HG03196 (cell line): ENCODE measurements around the gene CTSV.
"Not testable (repeated sequence)": the region's sequence is repeated elsewhere in the genome, so short reads cannot be mapped to it uniquely, and the experiment has no call there.

Source experiments
- ATAC-seq: cut with Tn5 transposase; IDR thresholded peaks from one replicate; pipeline ENCODE4 v1.9.1; 2021; ENCODE audit not compliant: unreplicated experiment

The CTSV gene

GRCh38 chr9:97045300-97045699 is 6.4 kb upstream of the CTSV start:
- ATAC-seq: no peak

GRCh38 chr9:97041898-97042297 is 3.0 kb upstream of the CTSV start:
- ATAC-seq: no peak

GRCh38 chr9:97039514-97039860 is 545 bp upstream of the CTSV start:
- no peak for ATAC-seq

DNA sequence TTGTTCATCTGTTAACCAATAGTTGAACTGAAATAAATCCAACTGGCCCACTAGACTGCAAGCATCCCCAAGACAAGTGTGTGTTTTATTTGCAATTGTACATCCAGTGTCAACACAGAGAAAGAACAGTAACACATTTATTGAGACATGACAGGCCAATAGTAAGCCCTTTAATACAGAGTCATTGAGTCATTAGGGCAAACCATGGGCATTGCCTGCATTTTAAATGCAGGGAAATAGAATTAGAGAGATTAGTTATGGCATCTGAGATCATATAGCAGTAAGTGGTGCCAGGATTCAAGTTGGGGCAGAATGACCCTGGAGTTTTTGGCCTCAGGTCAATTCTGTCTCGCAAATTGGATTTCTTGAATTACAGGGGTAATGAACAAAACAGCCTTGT is 15.4 kb downstream of the CTSV start:
- not testable (repeated sequence) for ATAC-seq

- peak; percentile 79 for ATAC-seq
Observed at GRCh38 chr9:97013151-97014132, 25.5 kb downstream of the CTSV start.

DNA sequence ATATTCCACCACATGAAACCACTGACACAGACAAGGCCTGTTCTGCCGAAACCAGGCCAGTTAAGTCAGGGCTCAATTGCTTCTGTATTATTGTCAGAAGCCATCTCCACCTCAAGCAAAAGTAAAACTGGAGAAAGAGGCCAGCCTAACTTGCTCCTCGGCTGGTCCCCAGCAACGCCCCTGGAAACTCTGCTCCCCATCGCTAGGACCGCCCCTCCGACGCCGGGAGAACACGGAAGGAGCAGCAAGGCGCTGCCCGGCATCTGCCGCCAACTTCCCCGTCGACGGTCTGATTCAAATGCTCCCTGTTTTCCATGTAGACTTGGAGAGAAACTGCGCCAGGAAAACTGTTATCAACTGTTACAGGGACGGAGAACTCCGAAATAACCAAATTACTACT is 26.3 kb downstream of the CTSV start:
- ATAC-seq: peak; percentile 73

DNA sequence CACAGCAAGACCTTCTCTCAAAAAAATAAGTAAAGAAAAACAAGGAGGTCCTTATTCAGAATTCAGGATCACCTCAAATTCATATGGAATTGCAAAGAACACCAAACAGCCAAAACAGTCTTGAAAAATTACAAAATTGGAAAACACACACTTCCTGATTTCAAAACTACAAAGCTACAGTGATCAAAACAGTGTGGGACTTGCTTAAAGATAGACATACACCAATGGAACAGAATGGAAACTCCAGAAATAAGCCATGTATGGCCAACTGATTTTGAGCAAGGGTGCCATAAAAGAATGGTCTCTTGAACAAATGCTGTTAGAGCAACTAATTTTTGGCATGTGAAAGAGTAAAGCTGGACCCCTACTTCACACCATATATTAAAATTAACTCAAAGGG is 36.7 kb downstream of the CTSV start:
- not testable (repeated sequence) for ATAC-seq

DNA sequence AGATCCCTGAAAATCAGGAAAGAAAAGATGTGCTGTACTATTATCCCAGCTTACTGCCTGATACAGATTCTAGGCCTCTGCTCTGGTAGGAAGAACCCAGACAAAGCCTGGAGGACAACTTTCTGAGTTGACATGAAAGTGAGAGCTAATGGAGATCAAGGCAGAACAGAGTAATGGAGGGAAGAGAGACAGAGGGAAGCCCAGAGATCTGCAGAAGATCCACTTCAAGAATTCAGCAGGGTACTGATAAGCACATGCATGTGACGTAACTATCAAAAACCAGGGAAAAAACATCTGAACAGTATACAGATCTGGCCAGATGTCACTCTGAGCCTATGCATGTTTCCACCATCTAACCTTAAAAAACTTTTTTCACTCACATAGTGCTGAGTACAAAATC is 37.6 kb downstream of the CTSV start:
- not testable (repeated sequence) for ATAC-seq

- not testable (repeated sequence) for ATAC-seq
Observed at GRCh38 chr9:97000139-97000787, 38.7 kb downstream of the CTSV start.

- not testable (repeated sequence) for ATAC-seq
Observed at GRCh38 chr9:96999733-97000132, 39.2 kb downstream of the CTSV start.

- ATAC-seq: not testable (repeated sequence)
Observed at GRCh38 chr9:96997009-96997701, 41.8 kb downstream of the CTSV start.

DNA sequence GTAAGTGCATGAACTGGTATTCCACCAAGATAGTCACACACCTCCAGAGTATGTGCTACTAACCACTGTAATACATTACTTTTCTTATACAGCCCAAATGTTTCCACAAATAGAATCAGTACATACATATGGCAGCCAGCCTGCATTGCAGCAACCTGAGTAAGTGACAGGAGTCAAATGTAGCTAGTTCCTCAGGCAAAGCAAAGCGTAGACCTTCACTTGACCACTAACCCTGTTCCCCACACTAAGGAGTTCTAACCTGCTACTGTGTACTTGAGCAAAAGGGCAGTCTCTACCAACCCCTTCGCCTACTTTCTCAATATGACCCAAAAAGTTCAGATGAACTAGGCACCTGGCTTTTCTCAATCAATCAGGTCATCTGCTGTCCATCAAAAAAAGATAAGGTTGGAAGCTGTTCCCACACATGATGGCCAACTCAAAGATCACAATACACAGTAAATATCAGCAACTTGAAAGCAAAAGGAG is 44.4 kb downstream of the CTSV start:
- not testable (repeated sequence) for ATAC-seq

GRCh38 chr9:96992303-96992702 is 46.6 kb downstream of the CTSV start:
- ATAC-seq: not testable (repeated sequence)

DNA sequence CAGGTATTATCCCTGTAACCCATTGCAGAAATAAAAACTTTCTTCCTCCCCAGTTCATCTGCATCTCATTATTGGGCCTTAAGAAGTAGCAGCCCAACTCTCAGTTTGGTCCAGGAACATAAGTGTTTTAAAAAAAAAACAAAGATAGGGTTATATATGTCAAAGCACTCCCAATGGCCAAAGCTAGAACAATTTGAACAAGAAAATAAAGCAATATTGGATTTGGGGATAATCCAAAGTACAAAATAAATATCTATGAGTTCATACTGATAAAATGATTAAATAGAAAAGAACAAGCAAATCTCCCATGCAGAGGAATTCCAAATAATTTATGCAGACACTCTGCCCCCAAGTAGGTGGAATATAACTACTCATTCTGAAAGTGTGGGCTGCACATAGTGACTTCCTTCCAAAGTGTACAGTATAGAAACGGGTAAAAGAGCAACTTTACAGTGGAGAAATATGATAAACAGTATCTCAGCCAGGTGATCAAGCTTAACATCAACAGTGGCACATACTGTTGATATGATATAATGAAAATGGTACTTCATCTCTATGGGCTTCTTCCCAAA is 49.1 kb downstream of the CTSV start:
- ATAC-seq: not testable (repeated sequence)

GRCh38 chr9:96984887-96985286 is 54.1 kb downstream of the CTSV start:
- not testable (repeated sequence) for ATAC-seq

GRCh38 chr9:96984139-96984538 is 54.8 kb downstream of the CTSV start:
- not testable (repeated sequence) for ATAC-seq

DNA sequence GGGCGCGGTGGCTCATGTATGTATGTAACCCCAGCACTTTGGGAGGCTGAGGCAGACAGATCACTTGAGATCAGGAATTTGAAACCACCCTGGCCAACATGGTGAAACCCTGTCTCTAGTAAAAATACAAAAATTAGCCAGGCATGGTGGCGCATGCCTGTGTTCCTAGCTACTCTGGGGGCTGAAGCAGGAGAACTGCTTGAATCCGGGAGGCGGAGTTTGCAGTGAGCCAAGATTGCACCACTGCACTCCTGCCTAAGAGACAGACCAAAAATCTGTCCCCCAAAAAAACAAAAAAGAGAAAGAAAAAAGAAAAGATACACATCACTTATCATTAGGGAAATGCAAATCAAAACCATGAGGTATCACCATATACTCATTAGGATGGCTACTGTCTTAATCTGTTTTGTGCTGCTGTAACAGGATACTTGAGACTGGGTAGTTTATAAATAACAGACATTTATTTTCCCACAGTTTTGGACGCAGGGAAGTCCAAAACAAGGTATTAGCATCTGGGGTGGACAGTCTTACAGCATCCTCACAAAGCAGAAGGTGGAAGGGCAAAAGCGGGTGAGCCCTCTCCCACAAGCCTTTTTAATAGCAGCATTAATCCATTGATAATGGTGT is 55.3 kb downstream of the CTSV start:
- not testable (repeated sequence) for ATAC-seq
